ENCODE results near the gene CRYGC.
"Not testable (repeated sequence)": the region's sequence is repeated elsewhere in the genome, so short reads cannot be mapped to it uniquely, and the experiment has no call there.

The CRYGC gene

GRCh38 chr2:208135794-208136715, 6.4 kb upstream of the CRYGC start:
- DNase-seq = no peak

GRCh38 chr2:208134928-208135586, 5.4 kb upstream of the CRYGC start:
- no peak for DNase-seq

- no peak for DNase-seq
These were observed 1.1 kb upstream of the CRYGC start for GRCh38 chr2:208130712-208131110.

DNA sequence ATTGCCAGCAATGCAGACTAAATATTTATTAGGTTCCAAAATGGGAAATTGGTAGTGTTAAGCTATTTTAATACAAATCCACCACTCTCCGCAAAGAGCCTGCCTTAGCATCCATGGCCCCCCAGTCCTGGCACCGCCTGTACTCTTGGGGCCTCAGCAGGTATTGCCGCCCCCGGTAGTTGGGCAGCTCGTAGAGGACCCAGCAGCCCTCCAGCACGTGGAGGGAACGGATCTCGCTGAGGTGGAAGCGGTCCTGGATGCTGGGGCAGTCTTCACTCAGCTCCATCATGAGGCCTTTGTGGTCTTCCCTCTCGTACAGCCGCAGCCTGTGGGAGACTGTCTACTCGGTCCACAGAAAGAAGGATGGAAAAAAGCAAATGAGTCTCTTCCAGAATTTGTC, 1.5 kb downstream of the CRYGC start:
- no peak for DNase-seq

DNA sequence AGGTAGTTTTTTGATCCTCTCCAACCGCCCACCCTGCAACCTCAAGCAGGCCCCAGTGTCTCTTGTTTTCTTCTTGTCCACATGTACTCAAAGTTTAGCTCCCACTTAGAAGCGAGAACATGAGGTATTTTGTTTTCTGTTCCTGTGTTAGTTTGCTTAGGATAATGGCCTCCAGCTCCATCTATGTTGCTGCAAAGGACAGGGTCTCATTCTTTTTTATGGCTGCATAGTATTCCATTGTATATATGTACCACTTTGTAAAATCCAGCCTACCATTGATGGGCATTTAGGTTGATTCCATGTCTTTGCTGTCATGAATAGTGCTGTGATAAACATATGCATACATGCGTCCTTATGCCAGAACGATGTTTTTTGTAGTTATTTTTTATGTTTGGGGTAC, 2.5 kb downstream of the CRYGC start:
- no peak for DNase-seq

DNA sequence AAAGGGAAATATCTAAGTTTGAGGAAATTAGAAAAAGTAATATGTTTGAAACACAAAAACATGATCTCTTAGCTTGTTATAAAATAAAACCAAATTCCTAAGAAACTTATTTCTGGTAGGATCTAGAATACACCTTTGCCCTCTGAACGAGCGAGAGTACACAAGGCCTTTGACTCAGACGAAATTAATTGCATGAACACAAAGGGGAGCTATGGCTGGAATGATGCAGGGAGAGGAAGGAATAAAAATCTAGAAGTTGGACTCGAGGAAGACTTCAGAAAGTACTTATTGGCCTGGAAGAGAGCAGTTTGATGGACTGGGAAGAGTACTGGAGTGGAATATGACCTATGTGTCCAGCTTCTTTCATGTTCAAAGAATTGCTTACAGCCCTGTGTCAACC, 4.4 kb downstream of the CRYGC start:
- no peak for DNase-seq

- not testable (repeated sequence) for DNase-seq
These were observed 5.5 kb downstream of the CRYGC start, which contains the start of gene CRYGD for GRCh38 chr2:208124013-208124715. TSS of gene CRYGD (minus strand) at chr2:208124524. CDS start at chr2:208124473, 51 bp downstream.

DNA sequence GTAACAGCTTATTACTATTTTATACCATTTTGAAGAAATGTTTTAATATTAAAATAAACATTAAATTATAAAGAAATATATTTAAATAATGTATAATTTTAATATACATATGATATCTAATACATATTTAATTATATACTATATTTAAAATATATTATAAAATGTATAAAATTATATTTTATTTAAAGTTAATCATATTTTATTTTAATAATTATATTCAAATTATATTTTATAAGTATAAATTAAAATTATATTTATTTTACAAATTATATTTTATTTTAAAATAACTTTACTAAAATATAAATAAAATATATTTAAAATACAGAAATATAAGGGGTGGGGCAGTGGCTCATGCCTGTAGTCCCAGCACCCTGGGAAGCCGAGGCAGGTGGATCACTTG, 7.4 kb downstream of the CRYGC start:
- no peak for DNase-seq

GRCh38 chr2:208118918-208119317, 10.7 kb downstream of the CRYGC start:
- DNase-seq = no peak

GRCh38 chr2:208117390-208117789, 12.2 kb downstream of the CRYGC start:
- not testable (repeated sequence) for DNase-seq

DNA sequence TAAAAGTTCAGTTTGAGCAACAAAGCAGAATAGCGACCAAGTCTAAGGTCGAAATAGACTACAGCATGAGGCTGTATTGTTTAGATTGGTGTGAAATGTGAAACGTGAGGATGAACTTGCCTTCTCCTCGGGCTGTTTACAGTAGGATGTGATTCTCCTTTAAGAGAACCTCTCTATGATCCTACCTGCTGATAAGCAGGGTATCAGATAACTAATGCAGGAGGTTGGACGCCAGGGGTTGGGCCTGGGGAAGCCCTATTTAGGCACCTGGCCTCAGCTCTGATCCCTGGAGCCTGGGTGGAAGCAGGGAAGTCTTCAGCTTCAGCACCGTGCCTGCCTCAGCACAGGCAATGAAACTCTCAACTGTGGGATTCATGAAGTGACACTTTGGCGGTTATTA, 16.7 kb downstream of the CRYGC start:
- DNase-seq = no peak

GRCh38 chr2:208112273-208112745, 17.3 kb downstream of the CRYGC start:
- not testable (repeated sequence) for DNase-seq

- DNase-seq = no peak
These were observed 26.0 kb downstream of the CRYGC start for GRCh38 chr2:208103616-208104015.

GRCh38 chr2:208101716-208102631, 27.7 kb downstream of the CRYGC start:
- DNase-seq = no peak

DNA sequence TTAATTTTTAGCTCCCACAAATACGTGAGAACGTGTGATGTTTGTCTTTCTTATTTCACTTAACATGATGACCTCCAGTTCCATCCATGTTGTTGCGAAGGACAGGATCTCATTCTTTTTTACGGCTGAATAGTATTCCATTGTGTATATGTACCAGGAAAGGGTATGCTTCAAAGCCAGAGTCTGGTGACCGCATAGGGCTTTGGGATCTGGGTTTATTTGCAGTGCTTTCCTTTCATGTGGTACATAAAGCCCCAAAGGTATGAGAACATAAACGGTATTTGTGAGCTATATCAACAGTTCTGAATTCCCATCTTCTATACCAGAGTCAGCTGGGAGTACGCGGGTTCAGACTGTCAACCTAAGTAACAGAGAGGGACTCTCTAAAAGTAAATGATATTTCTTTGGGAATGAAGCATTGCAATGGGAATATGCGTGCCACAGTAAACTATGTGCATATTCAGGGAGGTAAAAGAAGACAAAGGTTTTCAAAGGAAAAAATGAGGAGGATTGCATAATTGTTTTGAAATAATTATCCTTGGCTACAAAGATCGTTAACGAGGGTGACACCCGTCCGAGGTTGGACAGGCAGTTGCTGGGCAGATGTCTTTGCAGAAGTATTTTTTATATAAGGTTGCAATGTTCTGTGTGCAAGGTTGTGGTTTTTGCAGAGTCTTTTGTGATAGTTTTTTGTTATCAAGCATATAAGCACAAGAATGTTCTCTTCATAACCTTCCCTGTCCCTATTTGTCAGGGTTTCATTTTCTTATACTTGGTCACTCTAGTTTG, 29.8 kb downstream of the CRYGC start:
- no peak for DNase-seq

DNA sequence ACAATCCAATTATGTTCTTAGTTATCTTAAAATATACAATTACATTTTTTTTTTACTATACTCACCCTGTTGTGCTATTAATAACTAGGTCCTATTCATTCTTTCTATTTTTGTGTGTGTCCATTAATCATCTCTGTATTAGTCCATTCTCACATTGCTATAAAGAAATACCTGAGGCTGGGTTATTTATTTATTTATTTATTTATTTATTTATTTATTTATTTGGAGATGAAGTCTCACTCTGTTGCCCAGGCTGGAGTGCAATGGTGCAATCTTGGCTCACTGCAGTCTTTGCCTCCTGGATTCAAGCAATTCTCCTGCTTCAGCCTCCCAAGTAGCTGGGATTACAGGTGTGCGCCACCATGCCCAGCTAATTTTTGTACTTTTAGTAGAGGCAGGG, 30.9 kb downstream of the CRYGC start:
- DNase-seq = not testable (repeated sequence)

DNA sequence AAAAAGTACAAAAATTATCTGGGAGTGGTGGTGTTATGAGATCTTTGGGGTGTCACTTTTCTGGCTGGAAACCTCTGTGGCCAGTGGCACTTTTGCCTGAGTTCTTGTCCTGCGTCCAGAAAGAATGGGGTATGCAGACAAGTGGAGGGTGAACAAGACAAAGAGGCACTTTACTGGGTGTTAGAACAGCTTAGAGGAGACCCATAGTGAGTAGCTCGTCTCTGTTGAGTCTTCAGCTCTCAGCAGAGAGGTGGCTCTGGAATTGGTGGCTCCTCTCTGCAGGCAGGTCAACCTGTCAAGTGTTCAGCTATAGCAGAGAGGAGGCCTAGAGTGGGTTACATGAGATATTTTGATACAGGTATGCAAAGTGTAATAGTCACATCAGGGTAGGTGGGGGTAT, 31.4 kb downstream of the CRYGC start:
- no peak for DNase-seq

- no peak for DNase-seq
These were observed 31.8 kb downstream of the CRYGC start for GRCh38 chr2:208097801-208098200.

DNA sequence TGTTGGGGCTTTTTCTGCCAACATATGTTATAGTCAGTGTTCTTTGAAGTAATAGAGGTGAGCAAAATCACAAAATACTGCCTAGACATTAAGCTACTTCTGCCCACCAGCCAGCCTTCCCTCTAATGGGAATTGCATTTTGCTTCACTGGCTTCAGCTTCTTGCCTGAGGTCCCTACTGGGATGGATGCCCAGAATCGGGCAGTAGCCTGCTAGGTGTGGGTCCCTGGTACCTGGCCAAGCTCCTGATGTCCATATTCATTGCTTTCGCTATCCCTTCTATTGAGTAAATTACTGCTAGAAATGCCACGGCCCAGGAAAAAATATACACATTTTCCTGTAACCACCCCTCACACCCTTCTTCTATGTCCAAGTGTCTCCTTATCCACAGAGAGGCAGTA, 32.3 kb downstream of the CRYGC start:
- no peak for DNase-seq

DNA sequence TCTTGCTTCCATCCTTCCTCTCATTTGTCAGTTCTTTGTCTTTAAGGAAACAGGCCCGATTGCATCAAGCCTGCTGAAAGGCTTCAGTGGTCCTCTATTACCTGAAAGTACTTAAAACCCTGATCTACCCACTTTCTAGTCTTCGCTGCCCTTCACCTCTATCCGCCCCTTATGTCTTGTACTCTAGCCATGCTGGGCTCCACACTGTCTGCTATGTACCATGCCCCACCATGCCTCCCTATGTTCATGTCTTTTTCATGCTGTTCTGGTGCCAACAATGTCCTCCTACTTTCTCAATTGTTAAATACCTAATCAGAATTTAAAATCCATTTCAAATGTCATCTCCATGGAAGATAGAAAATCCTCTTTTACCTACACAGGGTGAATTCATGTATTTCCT, 33.5 kb downstream of the CRYGC start:
- no peak for DNase-seq

GRCh38 chr2:208093128-208093527, 36.5 kb downstream of the CRYGC start:
- DNase-seq = no peak
